GM19193 (cell line): ENCODE data around the gene GNE.

Source experiments
- POLR2A ChIP-seq: IDR thresholded peaks from 4 replicates; pipeline ENCODE4 v1.6.1; 2011; ENCODE audit not compliant: insufficient read depth, insufficient read length; ENCODE audit errors: extremely low read depth

GNE gene

GRCh38 chr9:36280989-36281388 lies 22.7 kb upstream of the GNE start:
- TF ChIP-seq POLR2A, result no peak

GRCh38 chr9:36278243-36278642 lies 20.0 kb upstream of the GNE start:
- TF ChIP-seq POLR2A, result no peak

GRCh38 chr9:36276781-36277181 lies 18.5 kb upstream of the GNE start:
- no peak for TF ChIP-seq POLR2A

- no peak for TF ChIP-seq POLR2A
Observed at GRCh38 chr9:36276254-36276653, 18.0 kb upstream of the GNE start.

- no peak for TF ChIP-seq POLR2A
Observed at GRCh38 chr9:36275060-36275459, 16.8 kb upstream of the GNE start.

- TF ChIP-seq POLR2A, result no peak
Observed at GRCh38 chr9:36268007-36268427, 9.8 kb upstream of the GNE start.

GRCh38 chr9:36264896-36265295 lies 6.6 kb upstream of the GNE start:
- no peak for TF ChIP-seq POLR2A

- no peak for TF ChIP-seq POLR2A
Observed at GRCh38 chr9:36263683-36264082, 5.4 kb upstream of the GNE start.

GRCh38 chr9:36258996-36259533 lies 817 bp upstream of the GNE start:
- TF ChIP-seq POLR2A, result no peak

- no peak for TF ChIP-seq POLR2A
Observed at GRCh38 chr9:36251428-36251827, 6.8 kb downstream of the GNE start.

- TF ChIP-seq POLR2A, result no peak
Observed at GRCh38 chr9:36250079-36250478, 8.2 kb downstream of the GNE start.

- no peak for TF ChIP-seq POLR2A
Observed at GRCh38 chr9:36249189-36249588, 9.1 kb downstream of the GNE start.

- TF ChIP-seq POLR2A, result no peak
Observed at GRCh38 chr9:36247356-36247755, 10.9 kb downstream of the GNE start.

- TF ChIP-seq POLR2A, result no peak
Observed at GRCh38 chr9:36245906-36246305, 12.3 kb downstream of the GNE start.

- TF ChIP-seq POLR2A, result no peak
Observed at GRCh38 chr9:36237230-36237629, 21.0 kb downstream of the GNE start.

GRCh38 chr9:36222449-36222848 lies 35.8 kb downstream of the GNE start:
- TF ChIP-seq POLR2A, result no peak

- TF ChIP-seq POLR2A, result no peak
Observed at GRCh38 chr9:36221667-36222066, 36.6 kb downstream of the GNE start.

- no peak for TF ChIP-seq POLR2A
Observed at GRCh38 chr9:36218411-36218901, 39.8 kb downstream of the GNE start.

- TF ChIP-seq POLR2A, result no peak
Observed at GRCh38 chr9:36218011-36218410, 40.2 kb downstream of the GNE start.
